Heart right ventricle (tissue), 16 donors: Measurements from ENCODE around the gene TMEM11. TPM values are rescaled to one million over a fixed set of nuclear protein-coding genes. Genes with fewer than 3 reads are reported as not detected.

ENCODE experiments used
- ATAC-seq, 8 donors: fragments of 200-7000 bp; cut with Tn5 transposase; one replicate each; pipeline ENCODE4 v1.9.1; 2020; ENCODE audit warnings: mild to moderate bottlenecking in 8 of 8, moderate library complexity in 8 of 8, moderate number of reproducible peaks in 1 of 8
- DNase-seq, 2 donors: peaks; one replicate each; pipeline ENCODE4 v3.0.0-alpha.2; 2020
- H3K27ac ChIP-seq, 10 donors: fragments of 200-600 bp; sonication (generic) in 2 of 10; one replicate each; pipeline versions ENCODE4 v1.5.0 to v1.8.0; 2020 to 2022; ENCODE audit warnings: mild to moderate bottlenecking in 3 of 10
- H3K27me3 ChIP-seq, 7 donors: fragments of 200-600 bp; one replicate each; pipeline ENCODE4 v1.8.0; 2021 to 2022; ENCODE audit warnings: mild to moderate bottlenecking in 2 of 7
- H3K36me3 ChIP-seq, 9 donors: fragments of 200-600 bp; sonication (generic) in 1 of 9; one replicate each; pipeline versions ENCODE4 v1.5.0 to v1.8.0; 2020 to 2022; ENCODE audit warnings: mild to moderate bottlenecking in 2 of 9
- H3K4me1 ChIP-seq, 9 donors: fragments of 200-600 bp; sonication (generic) in 1 of 9; one replicate each; pipeline versions ENCODE4 v1.5.0 to v1.8.0; 2020 to 2022; ENCODE audit warnings: mild to moderate bottlenecking in 4 of 9
- H3K4me3 ChIP-seq, 10 donors: fragments of 200-600 bp; sonication (generic) in 2 of 10; one replicate each; pipeline versions ENCODE4 v1.5.0 to v1.8.0; 2020 to 2022; ENCODE audit warnings: mild to moderate bottlenecking in 7 of 10, moderate library complexity in 2 of 10
- H3K9me3 ChIP-seq, 11 donors: fragments of 200-600 bp in 10 of 11; sonication (generic) in 2 of 11; one replicate each; pipeline versions ENCODE4 v1.5.0 to v1.8.0; 2013 to 2022; ENCODE audit warnings: mild to moderate bottlenecking in 2 of 11, control low read depth in 1 of 11, moderate library complexity in 1 of 11
- WGBS, 2 donors: extraction: QIAGEN DNeasy Blood & Tissue Kit; methylation state at CpG; one replicate each; pipeline ENCODE4 v1.1.7; 2013; ENCODE audit warnings: inconsistent platforms in 1 of 2; 5-methylcytosine and 5-hydroxymethylcytosine counted together
- intact Hi-C, 10 donors: fragments of 100-400 bp; cut with DNase I; formaldehyde crosslinking; loops; one replicate each; pipeline versions ENCODE4 v1.11.1 to v1.14.2; 2022
- polyA plus RNA-seq, 2 donors: library from polyadenylated mRNA; stranded (reverse); fragments of 200-250 nt; gene quantifications; one replicate each; pipeline ENCODE4 v1.2.3, GENCODE V29; 2013
- total RNA-seq, 10 donors: library from RNA; stranded (reverse); fragmentation: NEBNext Ultra II Directional in 3 of 10; extraction: Animal tissue kit (Norgen Biotek cat#: 25700) in 3 of 10; gene quantifications; one replicate each; pipeline versions ENCODE4 v1.2.1 to v1.2.4, GENCODE V29; 2021 to 2023
- TF ChIP-seq, protein P1 (sequence below), 9 donors: fragments of 200-600 bp; sonication (generic) in 2 of 9; IDR thresholded peaks; one replicate each; pipeline versions ENCODE4 v1.5.0 to v1.8.0; 2021 to 2022; ENCODE audit warnings: antibody characterized with exemption in 9 of 9, mild to moderate bottlenecking in 5 of 9, moderate library complexity in 1 of 9
- donor health status: Arrhythmogenic right ventricular cardiomyopathy.
- donor health status: ischemic (EF 13 %, LVEDD 7.1; RV severe dilation, severe dysfunction).
- donor health status: healthy with polysubstance abuse.
- donor health status: DM: no; HTN: yes; CAD: no.
- donor health status: DM: no; HTN: no; CAD: no.
- donor health status: ischemic (EF 25% LVEDD 6.9; RV normal size, moderate dysfunction).
- donor health status: ischemic (EF 25% LVEDD 5.7; RV mildly dilated, moderate dysfunction).
- donor health status: healthy.
- donor health status: DM: yes; HTN: yes; CAD: no.
- donor health status: Ischemic cardiomyopathy.
- donor health status: ischemic (EF 35%, LVEDD 5.7; RV mildly dilated, moderate dysfunction).
- donor health status: nonischemic (EF 11% LVEDD 7.7; RV severe dilation, severe dysfunction).
- donor health status: DM: yes; HTN: yes; CAD: no.
- donor health status: PGD.
- donor health status: ischemic (EF 29% LVEDD 5.4; RV normal size, mild dysfunction).
- donor health status: nonischemic (EF 23%, LVEDD 6.1; RV moderate dilation, normal function).

Gene TMEM11
- total and polyA plus RNA-seq, 12 donors, result 20.8 to 54.1 (median 29.0) TPM

- Histone ChIP-seq H3K27ac (peak overlapping the region in 5 of 10 donors; percentile 49 to 67 (median 52)), H3K9me3 (no peaks in the 10 kb centered on the region), H3K36me3 (no peaks in the 10 kb centered on the region), H3K27me3 (no peaks in the 10 kb centered on the region), H3K4me3 (no peak overlapping the region), H3K4me1 (peaks cover 5 to 85% (median 41%) of the 10 kb centered on the region in 9 donors)
- ATAC-seq, result peak in 1 of 8 donors; percentile 12
- TF ChIP-seq, protein P1, sequence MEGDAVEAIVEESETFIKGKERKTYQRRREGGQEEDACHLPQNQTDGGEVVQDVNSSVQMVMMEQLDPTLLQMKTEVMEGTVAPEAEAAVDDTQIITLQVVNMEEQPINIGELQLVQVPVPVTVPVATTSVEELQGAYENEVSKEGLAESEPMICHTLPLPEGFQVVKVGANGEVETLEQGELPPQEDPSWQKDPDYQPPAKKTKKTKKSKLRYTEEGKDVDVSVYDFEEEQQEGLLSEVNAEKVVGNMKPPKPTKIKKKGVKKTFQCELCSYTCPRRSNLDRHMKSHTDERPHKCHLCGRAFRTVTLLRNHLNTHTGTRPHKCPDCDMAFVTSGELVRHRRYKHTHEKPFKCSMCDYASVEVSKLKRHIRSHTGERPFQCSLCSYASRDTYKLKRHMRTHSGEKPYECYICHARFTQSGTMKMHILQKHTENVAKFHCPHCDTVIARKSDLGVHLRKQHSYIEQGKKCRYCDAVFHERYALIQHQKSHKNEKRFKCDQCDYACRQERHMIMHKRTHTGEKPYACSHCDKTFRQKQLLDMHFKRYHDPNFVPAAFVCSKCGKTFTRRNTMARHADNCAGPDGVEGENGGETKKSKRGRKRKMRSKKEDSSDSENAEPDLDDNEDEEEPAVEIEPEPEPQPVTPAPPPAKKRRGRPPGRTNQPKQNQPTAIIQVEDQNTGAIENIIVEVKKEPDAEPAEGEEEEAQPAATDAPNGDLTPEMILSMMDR (IDR thresholded peaks at IDR 0.05), result no peak
- intact Hi-C loops, result loop anchor here in 1 of 10 donors (5.0 kb wide), 1 partner anchor 37 kb away; the partner anchor contains the start of gene TMEM11
- DNase-seq, result no peak
- 70 to 82% methylated on average over 12 of the region's 12 CpGs for WGBS, 2 donors
Measured at GRCh38 chr17:21249086-21249795, 35.3 kb upstream of the TMEM11 start.

GRCh38 chr17:21248500-21248899 lies 34.5 kb upstream of the TMEM11 start:
- Histone ChIP-seq H3K4me1 (peaks cover 5 to 83% (median 41%) of the 10 kb centered on the region in 9 donors), H3K36me3 (no peaks in the 10 kb centered on the region), H3K27ac (peak overlapping the region in 6 of 10 donors; percentile 27 to 67 (median 51)), H3K9me3 (no peaks in the 10 kb centered on the region), H3K4me3 (no peak overlapping the region), H3K27me3 (no peaks in the 10 kb centered on the region)
- ATAC-seq (peak in 7 of 8 donors; percentile 10 to 61 (median 46)), DNase-seq (no peak)
- intact Hi-C loops, result loop anchor here in 1 of 10 donors (5.0 kb wide), 1 partner anchor 36 kb away; the partner anchor contains the start of gene TMEM11
- WGBS, 2 donors, result 52 to 69% methylated on average over 4 of the region's 4 CpGs
- TF ChIP-seq, protein P1 (IDR thresholded peaks at IDR 0.05), result no peak

- DNase-seq (no peak), ATAC-seq (no peak)
- Histone ChIP-seq H3K4me1 (peaks cover 7 to 90% (median 44%) of the 10 kb centered on the region in 9 donors), H3K9me3 (no peaks in the 10 kb centered on the region), H3K27me3 (no peaks in the 10 kb centered on the region), H3K4me3 (no peak overlapping the region), H3K36me3 (peaks cover 0 to 7% (median 0%) of the 10 kb centered on the region in 9 donors), H3K27ac (peak overlapping the region in 5 of 10 donors; percentile 27 to 67 (median 50))
- intact Hi-C loops, result loop anchor here in 1 of 10 donors (5.0 kb wide), 1 partner anchor 35 kb away; the partner anchor contains the start of gene TMEM11
- 83 to 94% methylated on average over 12 of the region's 12 CpGs for WGBS, 2 donors
- TF ChIP-seq, protein P1 (IDR thresholded peaks at IDR 0.05), result no peak
Measured at GRCh38 chr17:21247552-21248258, 33.7 kb upstream of the TMEM11 start.

DNA sequence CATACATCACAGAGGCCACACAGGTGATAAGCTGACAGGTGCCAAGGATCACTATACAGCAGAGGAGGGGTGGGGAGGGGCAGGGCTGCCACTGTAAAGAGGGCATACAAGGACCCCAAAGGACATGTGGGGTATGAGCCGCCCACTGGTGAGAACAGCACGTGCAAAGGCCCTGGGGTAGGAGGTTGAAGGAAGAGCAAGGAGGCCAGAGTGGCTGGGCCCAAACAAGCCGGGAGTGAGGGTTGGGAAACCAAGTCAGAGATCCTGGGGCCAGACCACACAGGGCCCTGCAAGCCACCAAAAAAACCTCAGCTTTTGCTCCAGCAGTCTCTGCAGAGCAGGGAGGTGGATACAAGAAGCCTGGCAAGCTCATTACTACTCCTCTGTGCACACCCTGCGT lies 32.7 kb upstream of the TMEM11 start:
- H3K4me3 ChIP-seq, result no peak overlapping the region
- 97 to 98% methylated on average over 4 of the region's 4 CpGs for WGBS, 2 donors
- DNase-seq (no peak), ATAC-seq (no peak)
- H3K27ac ChIP-seq, result peak overlapping the region in 2 of 10 donors; percentile 19 to 70
- no peaks in the 10 kb centered on the region for H3K9me3 ChIP-seq
- H3K4me1 ChIP-seq, result peaks cover 9 to 90% (median 45%) of the 10 kb centered on the region in 9 donors
- TF ChIP-seq, protein P1 (IDR thresholded peaks at IDR 0.05), result no peak
- peaks cover 0 to 17% (median 0%) of the 10 kb centered on the region in 9 donors for H3K36me3 ChIP-seq
- intact Hi-C loops, result loop anchor here in 1 of 10 donors (5.0 kb wide), 1 partner anchor 34 kb away; the partner anchor contains the start of gene TMEM11
- no peaks in the 10 kb centered on the region for H3K27me3 ChIP-seq
